Astrocyte (in vitro differentiated cells and primary cell): ENCODE results near the gene NCOA7. TPM values are rescaled to one million over a fixed set of nuclear protein-coding genes. Genes with fewer than 3 reads are reported as not detected.
A peak's percentile ranks its signal among the peaks of the same experiment; 100 is the strongest.

Experiments
- DNase-seq: peaks from one replicate; pipeline ENCODE4 v3.0.0-alpha.2; 2010; ENCODE audit warnings: low read depth
- FAIRE-seq: peaks from 2 replicates; lab custom pipeline; 2011; peaks lifted over from hg19 to GRCh38; lab: Jason Lieb, UNC
- H2AFZ ChIP-seq: 2 replicates; pipeline ENCODE4 v1.6.0; 2012; ENCODE audit warnings: low read depth, low read length, inconsistent platforms
- H3K27ac ChIP-seq: 2 replicates; pipeline ENCODE4 v1.5.1; 2011; ENCODE audit warnings: low read depth, low read length, inconsistent platforms
- H3K27me3 ChIP-seq: 2 replicates; pipeline ENCODE4 v1.6.0; 2011; ENCODE audit warnings: low read length, inconsistent platforms; ENCODE audit not compliant: insufficient read depth
- H3K36me3 ChIP-seq: 2 replicates; pipeline ENCODE4 v1.5.1; 2011; ENCODE audit warnings: low read length, inconsistent platforms; ENCODE audit not compliant: insufficient read depth
- H3K4me1 ChIP-seq: 2 replicates; pipeline ENCODE4 v1.5.1; 2011; ENCODE audit warnings: low read length, inconsistent platforms; ENCODE audit not compliant: insufficient read depth
- H3K4me2 ChIP-seq: 2 replicates; pipeline ENCODE4 v1.6.0; 2012; ENCODE audit warnings: low read length, inconsistent platforms
- H3K4me3 ChIP-seq: 2 replicates; pipeline ENCODE4 v1.5.1; 2011; ENCODE audit warnings: low read depth, mild to moderate bottlenecking, low read length, inconsistent platforms; ENCODE audit not compliant: insufficient read depth
- H3K79me2 ChIP-seq: 2 replicates; pipeline ENCODE4 v1.6.0; 2012; ENCODE audit warnings: mild to moderate bottlenecking, low read length, inconsistent platforms; ENCODE audit not compliant: insufficient read depth
- H3K9ac ChIP-seq: 2 replicates; pipeline ENCODE4 v1.6.0; 2012; ENCODE audit warnings: mild to moderate bottlenecking, low read length, inconsistent platforms
- H3K9me3 ChIP-seq: 2 replicates; pipeline ENCODE4 v1.5.1; 2012; ENCODE audit warnings: low read depth, mild to moderate bottlenecking, low read length, inconsistent platforms; ENCODE audit not compliant: insufficient read depth
- H4K20me1 ChIP-seq: 2 replicates; pipeline ENCODE4 v1.6.0; 2012; ENCODE audit warnings: low read length, inconsistent platforms; ENCODE audit not compliant: insufficient read depth
- H3K27ac Mint-ChIP-seq: one replicate; pipeline ENCODE4 v1.8.0; 2021; ENCODE audit warnings: mild to moderate bottlenecking, mixed read lengths; ENCODE audit not compliant: unreplicated experiment
- H3K27me3 Mint-ChIP-seq: one replicate; pipeline ENCODE4 v1.8.0; 2021; ENCODE audit warnings: low read depth, mixed read lengths; ENCODE audit not compliant: unreplicated experiment
- H3K36me3 Mint-ChIP-seq: one replicate; pipeline ENCODE4 v1.8.0; 2021; ENCODE audit warnings: low read depth, mixed read lengths; ENCODE audit not compliant: unreplicated experiment
- H3K4me1 Mint-ChIP-seq: one replicate; pipeline ENCODE4 v1.8.0; 2021; ENCODE audit warnings: low read depth, mixed read lengths; ENCODE audit not compliant: unreplicated experiment
- H3K4me3 Mint-ChIP-seq: one replicate; pipeline ENCODE4 v1.8.0; 2021; ENCODE audit warnings: mild to moderate bottlenecking, moderate library complexity, mixed read lengths; ENCODE audit not compliant: unreplicated experiment
- H3K9me3 Mint-ChIP-seq: one replicate; pipeline ENCODE4 v1.8.0; 2021; ENCODE audit warnings: mild to moderate bottlenecking, mixed read lengths; ENCODE audit not compliant: unreplicated experiment
- EZH2 ChIP-seq: IDR thresholded peaks from 2 replicates; pipeline ENCODE4 v1.6.1; 2012; ENCODE audit warnings: mild to moderate bottlenecking, low read length, inconsistent platforms; ENCODE audit not compliant: insufficient read depth
- total RNA-seq: library from RNA; stranded (reverse); gene quantifications from 2 replicates; pipeline ENCODE4 v1.2.1, GENCODE V29; 2021
- TF ChIP-seq, protein P1 (sequence below): IDR thresholded peaks from 2 replicates; pipeline ENCODE4 v1.5.1; 2011; ENCODE audit warnings: low read depth, mild to moderate bottlenecking, inconsistent platforms, low read length, moderate library complexity; ENCODE audit not compliant: insufficient read depth

The NCOA7 gene
- total RNA-seq, 1 donor from 2014 or later: 26.0 TPM

DNA sequence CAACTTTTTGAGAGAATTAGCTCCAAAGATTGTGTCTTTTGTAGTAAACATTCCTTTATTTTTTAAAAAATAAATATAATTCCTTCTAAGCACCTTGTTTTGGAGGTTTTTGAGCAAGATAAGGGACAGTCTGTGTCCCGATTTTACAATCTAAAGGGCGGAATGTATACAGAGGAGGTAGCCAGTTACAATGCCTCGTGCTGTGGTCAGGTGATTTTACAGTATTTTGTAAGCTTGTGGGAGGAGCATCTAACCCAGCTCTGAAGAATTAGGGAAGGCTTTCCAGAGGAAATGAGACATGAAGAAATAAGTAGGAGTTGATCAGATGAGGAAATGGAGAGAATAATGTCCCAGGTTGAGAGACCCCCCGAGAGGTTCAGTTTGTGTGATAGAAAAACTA, 167.1 kb downstream of the NCOA7 start:
- Histone ChIP-seq H2AFZ (no peak overlapping the region), H3K9me3 (no peaks in the 10 kb centered on the region)

DNA sequence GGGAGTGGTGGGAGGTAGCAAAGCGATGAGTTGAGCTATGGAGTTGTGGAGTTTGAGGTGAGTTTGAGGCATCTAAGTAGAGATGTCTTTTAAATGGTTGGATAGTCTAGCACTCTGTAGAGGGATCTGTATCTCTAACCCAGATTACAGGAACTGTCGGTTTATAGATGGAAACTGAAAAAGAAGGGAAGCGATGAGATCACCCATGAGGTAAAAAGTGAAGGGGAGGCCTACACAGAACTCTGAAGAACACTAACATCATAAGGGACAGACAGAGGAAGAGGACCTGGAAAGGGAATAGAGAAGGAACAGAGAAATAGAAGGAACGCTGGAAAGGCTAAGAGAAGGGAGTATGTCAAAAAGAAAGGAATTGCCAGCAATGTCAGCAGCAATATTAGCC, 168.3 kb downstream of the NCOA7 start:
- FAIRE-seq (no peak), DNase-seq (no peak)
- H3K36me3 Mint-ChIP-seq: no peaks in the 10 kb centered on the region
- peaks cover under 1% of the 10 kb centered on the region for H3K27me3 ChIP-seq
- H2AFZ ChIP-seq: no peak overlapping the region
- no peak overlapping the region for H3K27ac ChIP-seq
- no peaks in the 10 kb centered on the region for H4K20me1 ChIP-seq
- no peak for TF ChIP-seq EZH2
- TF ChIP-seq, protein P1, sequence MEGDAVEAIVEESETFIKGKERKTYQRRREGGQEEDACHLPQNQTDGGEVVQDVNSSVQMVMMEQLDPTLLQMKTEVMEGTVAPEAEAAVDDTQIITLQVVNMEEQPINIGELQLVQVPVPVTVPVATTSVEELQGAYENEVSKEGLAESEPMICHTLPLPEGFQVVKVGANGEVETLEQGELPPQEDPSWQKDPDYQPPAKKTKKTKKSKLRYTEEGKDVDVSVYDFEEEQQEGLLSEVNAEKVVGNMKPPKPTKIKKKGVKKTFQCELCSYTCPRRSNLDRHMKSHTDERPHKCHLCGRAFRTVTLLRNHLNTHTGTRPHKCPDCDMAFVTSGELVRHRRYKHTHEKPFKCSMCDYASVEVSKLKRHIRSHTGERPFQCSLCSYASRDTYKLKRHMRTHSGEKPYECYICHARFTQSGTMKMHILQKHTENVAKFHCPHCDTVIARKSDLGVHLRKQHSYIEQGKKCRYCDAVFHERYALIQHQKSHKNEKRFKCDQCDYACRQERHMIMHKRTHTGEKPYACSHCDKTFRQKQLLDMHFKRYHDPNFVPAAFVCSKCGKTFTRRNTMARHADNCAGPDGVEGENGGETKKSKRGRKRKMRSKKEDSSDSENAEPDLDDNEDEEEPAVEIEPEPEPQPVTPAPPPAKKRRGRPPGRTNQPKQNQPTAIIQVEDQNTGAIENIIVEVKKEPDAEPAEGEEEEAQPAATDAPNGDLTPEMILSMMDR: no peak
- no peak overlapping the region for H3K4me3 ChIP-seq
- no peaks in the 10 kb centered on the region for H3K27me3 Mint-ChIP-seq
- H3K9me3 Mint-ChIP-seq: no peaks in the 10 kb centered on the region
- H3K9ac ChIP-seq: no peak overlapping the region
- no peaks in the 10 kb centered on the region for H3K36me3 ChIP-seq
- H3K4me3 Mint-ChIP-seq: no peak overlapping the region
- H3K4me2 ChIP-seq: no peak overlapping the region
- H3K4me1 ChIP-seq: peaks cover 13% of the 10 kb centered on the region
- H3K9me3 ChIP-seq: no peaks in the 10 kb centered on the region
- H3K27ac Mint-ChIP-seq: no peak overlapping the region
- no peaks in the 10 kb centered on the region for H3K4me1 Mint-ChIP-seq
- peaks cover 19% of the 10 kb centered on the region for H3K79me2 ChIP-seq

More for the DNA sequence above, 167.1 kb downstream of the NCOA7 start:
- Histone ChIP-seq H3K9ac (no peak overlapping the region), H3K27ac (no peak overlapping the region), H3K79me2 (peaks cover 19% of the 10 kb centered on the region), H3K4me3 (peak overlapping the region; percentile 90), H3K36me3 (no peaks in the 10 kb centered on the region), H4K20me1 (no peaks in the 10 kb centered on the region), H3K4me1 (peaks cover 13% of the 10 kb centered on the region), H3K4me2 (peak overlapping the region; percentile 87), H3K27me3 (peaks cover 2% of the 10 kb centered on the region)
- no peaks in the 10 kb centered on the region for H3K9me3 Mint-ChIP-seq
- TF ChIP-seq, protein P1: no peak
- TF ChIP-seq EZH2: no peak
- no peaks in the 10 kb centered on the region for H3K27me3 Mint-ChIP-seq
- H3K27ac Mint-ChIP-seq: no peak overlapping the region
- no peak overlapping the region for H3K4me3 Mint-ChIP-seq
- DNase-seq (peak; percentile 14), FAIRE-seq (no peak)
- no peaks in the 10 kb centered on the region for H3K36me3 Mint-ChIP-seq
- no peaks in the 10 kb centered on the region for H3K4me1 Mint-ChIP-seq

DNA sequence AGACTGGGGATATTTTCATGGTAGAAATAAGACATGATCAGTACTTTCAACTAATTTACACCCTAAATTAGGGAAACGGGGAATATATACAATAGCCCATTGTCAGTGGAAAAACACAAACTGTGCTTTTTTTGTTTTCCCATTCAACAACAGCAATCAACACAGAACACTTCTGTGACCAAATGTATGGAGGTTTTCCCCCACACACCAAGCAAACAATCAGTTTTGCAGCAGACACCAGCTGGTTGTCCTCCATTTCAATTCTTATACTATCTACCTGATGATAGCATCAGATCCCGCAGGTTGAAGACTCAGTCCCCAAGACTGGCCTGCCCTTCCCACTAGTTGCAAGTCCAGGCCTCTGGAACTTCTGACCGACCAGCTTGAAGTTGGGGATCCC, 170.4 kb downstream of the NCOA7 start:
- no peaks in the 10 kb centered on the region for H3K27me3 ChIP-seq
- peaks cover 12% of the 10 kb centered on the region for H3K4me1 ChIP-seq
- H2AFZ ChIP-seq: no peak overlapping the region
- H3K4me3 Mint-ChIP-seq: no peak overlapping the region
- DNase-seq: no peak
- H3K4me2 ChIP-seq: no peak overlapping the region
- no peaks in the 10 kb centered on the region for H3K36me3 ChIP-seq
- no peaks in the 10 kb centered on the region for H3K36me3 Mint-ChIP-seq
- H3K27me3 Mint-ChIP-seq: no peaks in the 10 kb centered on the region
- H3K9me3 ChIP-seq: no peaks in the 10 kb centered on the region
- H3K79me2 ChIP-seq: peaks cover 19% of the 10 kb centered on the region
- no peaks in the 10 kb centered on the region for H4K20me1 ChIP-seq
- no peak overlapping the region for H3K9ac ChIP-seq
- no peaks in the 10 kb centered on the region for H3K9me3 Mint-ChIP-seq
- FAIRE-seq: no peak
- no peaks in the 10 kb centered on the region for H3K4me1 Mint-ChIP-seq
- no peak for TF ChIP-seq EZH2
- TF ChIP-seq, protein P1: no peak
- H3K4me3 ChIP-seq: no peak overlapping the region
- no peak overlapping the region for H3K27ac ChIP-seq
- no peak overlapping the region for H3K27ac Mint-ChIP-seq
